Liver (tissue), 9 donors: ENCODE data around the gene PRDM8. TPM values are rescaled to one million over a fixed set of nuclear protein-coding genes. Genes with fewer than 3 reads are reported as not detected.

ENCODE experiments used
- DNase-seq: peaks from one replicate; pipeline ENCODE4 v3.0.0-alpha.2; 2017; ENCODE audit warnings: low spot score
- H3K27ac ChIP-seq, 2 donors: one replicate each; pipeline ENCODE4 v1.7.0; 2013; ENCODE audit warnings: inconsistent platforms in 2 of 2, low read length in 2 of 2, control low read depth in 1 of 2, low read depth in 1 of 2, mild to moderate bottlenecking in 1 of 2
- H3K27me3 ChIP-seq, 4 donors: one replicate each; pipeline versions ENCODE4 v1.6.1 to v1.7.0; 2013; ENCODE audit warnings: low read length in 3 of 4, inconsistent platforms in 1 of 4, mild to moderate bottlenecking in 1 of 4, moderate library complexity in 1 of 4; ENCODE audit not compliant: control insufficient read depth in 4 of 4, insufficient read depth in 4 of 4
- H3K36me3 ChIP-seq, 4 donors: one replicate each; pipeline versions ENCODE4 v1.6.1 to v1.7.0; 2013; ENCODE audit warnings: low read length in 3 of 4, mild to moderate bottlenecking in 3 of 4, low read depth in 1 of 4, moderate library complexity in 1 of 4; ENCODE audit not compliant: control insufficient read depth in 4 of 4, insufficient read depth in 3 of 4
- H3K4me1 ChIP-seq, 4 donors: one replicate each; pipeline versions ENCODE4 v1.6.1 to v1.7.0; 2013; ENCODE audit warnings: low read length in 3 of 4, mild to moderate bottlenecking in 3 of 4, moderate library complexity in 1 of 4; ENCODE audit not compliant: control insufficient read depth in 4 of 4, insufficient read depth in 4 of 4
- H3K4me3 ChIP-seq, 3 donors: one replicate each; pipeline versions ENCODE4 v1.6.1 to v1.7.0; 2013; ENCODE audit warnings: low read length in 3 of 3, control low read depth in 1 of 3, low read depth in 1 of 3, mild to moderate bottlenecking in 1 of 3
- H3K9ac ChIP-seq, 2 donors: one replicate each; pipeline ENCODE4 v1.7.0; 2013; ENCODE audit warnings: low read length in 2 of 2, mild to moderate bottlenecking in 2 of 2, moderate library complexity in 2 of 2, control low read depth in 1 of 2, low read depth in 1 of 2
- H3K9me3 ChIP-seq, 4 donors: one replicate each; pipeline versions ENCODE4 v1.6.1 to v1.7.0; 2013; ENCODE audit warnings: low read length in 3 of 4; ENCODE audit not compliant: control insufficient read depth in 4 of 4
- EGR1 ChIP-seq, 2 donors: IDR thresholded peaks; 2 replicates each; pipeline ENCODE4 v1.6.1; 2016 to 2018; ENCODE audit warnings: antibody characterized with exemption in 2 of 2, low read depth in 2 of 2
- FOXA1 ChIP-seq: IDR thresholded peaks from 2 replicates; pipeline ENCODE4 v1.6.1; 2016; ENCODE audit warnings: antibody characterized with exemption
- FOXA2 ChIP-seq: IDR thresholded peaks from 2 replicates; pipeline ENCODE4 v1.6.1; 2016; ENCODE audit warnings: antibody characterized with exemption
- GABPA ChIP-seq, 2 donors: IDR thresholded peaks in 1 of 2; conservative IDR thresholded peaks in 1 of 2; 2 replicates each; pipeline ENCODE4 v1.6.1; 2016; ENCODE audit warnings: antibody characterized with exemption in 2 of 2, mild to moderate bottlenecking in 1 of 2, moderate library complexity in 1 of 2
- SP1 ChIP-seq: IDR thresholded peaks from 2 replicates; pipeline ENCODE4 v1.6.1; 2018; ENCODE audit warnings: antibody characterized with exemption, mild to moderate bottlenecking
- TAF1 ChIP-seq: conservative IDR thresholded peaks from 2 replicates; pipeline ENCODE4 v1.6.1; 2016; ENCODE audit warnings: antibody characterized with exemption, mild to moderate bottlenecking
- YY1 ChIP-seq: IDR thresholded peaks from 2 replicates; pipeline ENCODE4 v1.6.1; 2016; ENCODE audit warnings: antibody characterized with exemption, mild to moderate bottlenecking
- WGBS: extraction: QIAGEN DNeasy Blood & Tissue Kit; methylation state at CpG from one replicate; pipeline ENCODE4 v1.1.7; 2013; 5-methylcytosine and 5-hydroxymethylcytosine counted together
- polyA plus RNA-seq, 2 donors: library from polyadenylated mRNA; stranded (reverse) in 1 of 2; unstranded in 1 of 2; fragments of 200-250 nt in 1 of 2; fragments of >200 nt in 1 of 2; fragmentation: Nextera tagmentation in 1 of 2; extraction: Ambion mirVana in 1 of 2; gene quantifications; one replicate each; pipeline versions ENCODE4 v1.2.1 to v1.2.3, GENCODE V29; 2013 to 2015
- total RNA-seq, 2 donors: library from RNA; depleted of rRNA; stranded (reverse); fragments of >200 nt; gene quantifications; one replicate each; pipeline ENCODE4 v1.2.3, GENCODE V29; 2014
- TF ChIP-seq, protein P1 (sequence below): IDR thresholded peaks from 2 replicates; pipeline ENCODE4 v1.6.1; 2016; ENCODE audit warnings: antibody characterized with exemption, mild to moderate bottlenecking
- TF ChIP-seq, protein P2 (sequence below): IDR thresholded peaks from 2 replicates; pipeline ENCODE4 v1.6.1; 2016; ENCODE audit warnings: antibody characterized with exemption
- TF ChIP-seq, protein P3 (sequence below): fragments of 150-350 bp; IDR thresholded peaks from 2 replicates; pipeline ENCODE4 v1.5.1; 2017; ENCODE audit warnings: improper control_type of control experiment, low read depth, low read length; ENCODE audit not compliant: missing input control
- TF ChIP-seq, protein P4 (sequence below): IDR thresholded peaks from 2 replicates; pipeline ENCODE4 v1.6.1; 2016; ENCODE audit warnings: antibody characterized with exemption
- donor health status: healthy.
- donor health status: healthy.
- donor health status: healthy.
- donor health status: healthy.
- donor health status: healthy.

PRDM8 gene
- total and polyA plus RNA-seq, 4 donors, result 0.05 to 0.14 (median 0.08) TPM; not detected in 1

DNA sequence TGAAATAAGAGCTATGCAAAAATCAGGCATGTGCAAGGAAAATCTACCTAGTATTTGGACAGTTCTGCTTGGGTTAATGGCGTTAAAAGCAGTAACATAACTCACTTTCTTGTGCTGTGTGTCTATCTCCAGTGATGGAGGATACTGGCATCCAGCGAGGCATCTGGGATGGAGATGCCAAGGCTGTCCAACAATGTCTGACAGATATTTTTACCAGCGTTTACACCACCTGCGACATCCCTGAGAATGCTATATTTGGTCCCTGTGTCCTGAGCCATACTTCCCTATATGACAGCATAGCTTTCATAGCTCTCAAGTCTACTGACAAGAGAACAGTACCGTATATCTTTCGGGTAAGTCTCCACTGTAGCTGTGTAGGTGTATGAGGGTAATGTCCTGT, 2.6 kb downstream of the PRDM8 start:
- Histone ChIP-seq H3K9ac (no peak overlapping the region), H3K27ac (no peak overlapping the region)

DNA sequence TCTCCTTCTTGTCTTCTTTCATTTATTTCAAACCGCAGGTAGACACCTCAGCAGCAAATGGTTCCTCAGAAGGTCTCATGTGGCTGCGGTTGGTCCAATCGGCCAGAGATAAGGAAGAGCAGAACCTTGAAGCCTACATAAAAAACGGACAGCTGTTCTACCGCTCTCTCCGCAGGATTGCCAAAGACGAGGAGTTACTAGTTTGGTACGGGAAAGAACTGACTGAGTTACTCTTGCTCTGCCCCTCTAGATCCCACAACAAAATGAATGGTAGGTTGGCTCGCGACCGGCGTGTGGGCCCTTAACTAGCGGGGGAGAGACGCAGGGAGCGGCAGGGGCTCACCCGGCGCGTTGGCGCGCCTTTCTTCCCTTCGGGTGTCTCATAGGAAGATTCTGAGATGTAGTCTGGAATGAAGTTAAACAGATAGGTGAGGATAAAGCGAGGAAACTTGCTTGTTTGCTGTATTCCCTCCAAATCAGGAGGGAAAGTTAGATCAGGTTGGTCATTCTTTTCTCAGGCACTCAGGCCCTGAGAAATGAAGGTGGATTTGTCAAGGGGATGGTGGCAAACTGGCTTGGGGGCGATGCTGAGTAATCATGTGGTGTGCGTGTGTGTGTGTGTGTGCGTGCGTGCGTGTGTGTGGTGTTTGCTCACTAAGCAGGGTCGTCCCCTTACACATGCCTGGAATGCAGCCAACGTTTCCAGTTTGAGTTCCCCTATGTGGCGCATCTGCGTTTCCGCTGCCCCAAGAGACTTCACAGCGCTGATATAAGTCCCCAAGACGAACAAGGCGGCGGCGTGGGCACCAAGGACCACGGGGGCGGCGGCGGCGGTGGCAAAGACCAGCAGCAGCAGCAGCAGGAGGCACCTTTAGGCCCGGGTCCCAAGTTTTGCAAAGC, 4.2 kb downstream of the PRDM8 start:
- H3K27ac ChIP-seq, result no peak overlapping the region
- H3K4me1 ChIP-seq, result peaks cover 6 to 33% (median 10%) of the 10 kb centered on the region in 4 donors
- DNase-seq, result no peak
- no peaks in the 10 kb centered on the region for H3K36me3 ChIP-seq
- no peaks in the 10 kb centered on the region for H3K9me3 ChIP-seq
- peaks cover 0 to 19% (median 10%) of the 10 kb centered on the region in 4 donors for H3K27me3 ChIP-seq
- no peak overlapping the region for H3K9ac ChIP-seq
- TF ChIP-seq YY1, result no peak
- TF ChIP-seq SP1, result no peak
- TF ChIP-seq, protein P1, sequence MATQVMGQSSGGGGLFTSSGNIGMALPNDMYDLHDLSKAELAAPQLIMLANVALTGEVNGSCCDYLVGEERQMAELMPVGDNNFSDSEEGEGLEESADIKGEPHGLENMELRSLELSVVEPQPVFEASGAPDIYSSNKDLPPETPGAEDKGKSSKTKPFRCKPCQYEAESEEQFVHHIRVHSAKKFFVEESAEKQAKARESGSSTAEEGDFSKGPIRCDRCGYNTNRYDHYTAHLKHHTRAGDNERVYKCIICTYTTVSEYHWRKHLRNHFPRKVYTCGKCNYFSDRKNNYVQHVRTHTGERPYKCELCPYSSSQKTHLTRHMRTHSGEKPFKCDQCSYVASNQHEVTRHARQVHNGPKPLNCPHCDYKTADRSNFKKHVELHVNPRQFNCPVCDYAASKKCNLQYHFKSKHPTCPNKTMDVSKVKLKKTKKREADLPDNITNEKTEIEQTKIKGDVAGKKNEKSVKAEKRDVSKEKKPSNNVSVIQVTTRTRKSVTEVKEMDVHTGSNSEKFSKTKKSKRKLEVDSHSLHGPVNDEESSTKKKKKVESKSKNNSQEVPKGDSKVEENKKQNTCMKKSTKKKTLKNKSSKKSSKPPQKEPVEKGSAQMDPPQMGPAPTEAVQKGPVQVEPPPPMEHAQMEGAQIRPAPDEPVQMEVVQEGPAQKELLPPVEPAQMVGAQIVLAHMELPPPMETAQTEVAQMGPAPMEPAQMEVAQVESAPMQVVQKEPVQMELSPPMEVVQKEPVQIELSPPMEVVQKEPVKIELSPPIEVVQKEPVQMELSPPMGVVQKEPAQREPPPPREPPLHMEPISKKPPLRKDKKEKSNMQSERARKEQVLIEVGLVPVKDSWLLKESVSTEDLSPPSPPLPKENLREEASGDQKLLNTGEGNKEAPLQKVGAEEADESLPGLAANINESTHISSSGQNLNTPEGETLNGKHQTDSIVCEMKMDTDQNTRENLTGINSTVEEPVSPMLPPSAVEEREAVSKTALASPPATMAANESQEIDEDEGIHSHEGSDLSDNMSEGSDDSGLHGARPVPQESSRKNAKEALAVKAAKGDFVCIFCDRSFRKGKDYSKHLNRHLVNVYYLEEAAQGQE, result no peak
- TF ChIP-seq TAF1, result no peak
- TF ChIP-seq EGR1 (IDR thresholded peaks at IDR 0.05; ENCODE audit: low read depth in 2 of 2), result no peak
- no peak for TF ChIP-seq FOXA1
- TF ChIP-seq, protein P2, sequence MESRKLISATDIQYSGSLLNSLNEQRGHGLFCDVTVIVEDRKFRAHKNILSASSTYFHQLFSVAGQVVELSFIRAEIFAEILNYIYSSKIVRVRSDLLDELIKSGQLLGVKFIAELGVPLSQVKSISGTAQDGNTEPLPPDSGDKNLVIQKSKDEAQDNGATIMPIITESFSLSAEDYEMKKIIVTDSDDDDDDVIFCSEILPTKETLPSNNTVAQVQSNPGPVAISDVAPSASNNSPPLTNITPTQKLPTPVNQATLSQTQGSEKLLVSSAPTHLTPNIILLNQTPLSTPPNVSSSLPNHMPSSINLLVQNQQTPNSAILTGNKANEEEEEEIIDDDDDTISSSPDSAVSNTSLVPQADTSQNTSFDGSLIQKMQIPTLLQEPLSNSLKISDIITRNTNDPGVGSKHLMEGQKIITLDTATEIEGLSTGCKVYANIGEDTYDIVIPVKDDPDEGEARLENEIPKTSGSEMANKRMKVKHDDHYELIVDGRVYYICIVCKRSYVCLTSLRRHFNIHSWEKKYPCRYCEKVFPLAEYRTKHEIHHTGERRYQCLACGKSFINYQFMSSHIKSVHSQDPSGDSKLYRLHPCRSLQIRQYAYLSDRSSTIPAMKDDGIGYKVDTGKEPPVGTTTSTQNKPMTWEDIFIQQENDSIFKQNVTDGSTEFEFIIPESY, result no peak
- TF ChIP-seq, protein P3, sequence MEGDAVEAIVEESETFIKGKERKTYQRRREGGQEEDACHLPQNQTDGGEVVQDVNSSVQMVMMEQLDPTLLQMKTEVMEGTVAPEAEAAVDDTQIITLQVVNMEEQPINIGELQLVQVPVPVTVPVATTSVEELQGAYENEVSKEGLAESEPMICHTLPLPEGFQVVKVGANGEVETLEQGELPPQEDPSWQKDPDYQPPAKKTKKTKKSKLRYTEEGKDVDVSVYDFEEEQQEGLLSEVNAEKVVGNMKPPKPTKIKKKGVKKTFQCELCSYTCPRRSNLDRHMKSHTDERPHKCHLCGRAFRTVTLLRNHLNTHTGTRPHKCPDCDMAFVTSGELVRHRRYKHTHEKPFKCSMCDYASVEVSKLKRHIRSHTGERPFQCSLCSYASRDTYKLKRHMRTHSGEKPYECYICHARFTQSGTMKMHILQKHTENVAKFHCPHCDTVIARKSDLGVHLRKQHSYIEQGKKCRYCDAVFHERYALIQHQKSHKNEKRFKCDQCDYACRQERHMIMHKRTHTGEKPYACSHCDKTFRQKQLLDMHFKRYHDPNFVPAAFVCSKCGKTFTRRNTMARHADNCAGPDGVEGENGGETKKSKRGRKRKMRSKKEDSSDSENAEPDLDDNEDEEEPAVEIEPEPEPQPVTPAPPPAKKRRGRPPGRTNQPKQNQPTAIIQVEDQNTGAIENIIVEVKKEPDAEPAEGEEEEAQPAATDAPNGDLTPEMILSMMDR, result no peak
- no peak for TF ChIP-seq FOXA2
- H3K4me3 ChIP-seq, result peak overlapping the region in 1 of 3 donors; percentile 61
- WGBS, result 15% methylated on average over 43 of the region's 43 CpGs

More for the DNA sequence above, 2.6 kb downstream of the PRDM8 start:
- no peaks in the 10 kb centered on the region for H3K36me3 ChIP-seq
- TF ChIP-seq EGR1 (IDR thresholded peaks at IDR 0.05; ENCODE audit: low read depth in 2 of 2), result no peak
- no peak for TF ChIP-seq GABPA (IDR thresholded peaks at IDR 0.05 in 1 of 2, conservative IDR thresholded peaks at IDR 0.05 in 1 of 2)
- TF ChIP-seq FOXA1, result no peak
- TF ChIP-seq SP1, result no peak
- TF ChIP-seq, protein P4, sequence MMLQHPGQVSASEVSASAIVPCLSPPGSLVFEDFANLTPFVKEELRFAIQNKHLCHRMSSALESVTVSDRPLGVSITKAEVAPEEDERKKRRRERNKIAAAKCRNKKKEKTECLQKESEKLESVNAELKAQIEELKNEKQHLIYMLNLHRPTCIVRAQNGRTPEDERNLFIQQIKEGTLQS, result no peak
- no peak for DNase-seq
- H3K4me1 ChIP-seq, result peaks cover 6 to 33% (median 10%) of the 10 kb centered on the region in 4 donors
- no peak overlapping the region for H3K4me3 ChIP-seq
- peaks cover 0 to 27% (median 10%) of the 10 kb centered on the region in 4 donors for H3K27me3 ChIP-seq
- 34% methylated on average over 6 of the region's 6 CpGs for WGBS
- no peaks in the 10 kb centered on the region for H3K9me3 ChIP-seq
